NCI-H460 (cell line): Measurements from ENCODE around the gene UBQLNL. TPM values are rescaled to one million over a fixed set of nuclear protein-coding genes. Genes with fewer than 3 reads are reported as not detected.

ENCODE experiments used
- DNase-seq: peaks from one replicate; pipeline ENCODE4 v3.0.0-alpha.2; 2016; ENCODE audit warnings: low read depth; ENCODE audit errors: extremely low read depth
- total RNA-seq: library from RNA; depleted of rRNA; stranded (reverse); fragments of >200 nt; shearing (Covaris generic); gene quantifications from 2 replicates; pipeline ENCODE4 v1.2.3, GENCODE V29; 2014; rRNA removed

Gene UBQLNL
- total RNA-seq, 1 experiment from 2014 or later, result not detected

GRCh38 chr11:5508605-5509004 lies 7.9 kb downstream of the UBQLNL start:
- DNase-seq, result no peak

GRCh38 chr11:5507933-5508305 lies 8.6 kb downstream of the UBQLNL start:
- DNase-seq, result no peak

- DNase-seq, result no peak
These were observed 9.1 kb downstream of the UBQLNL start for GRCh38 chr11:5507177-5507932.

GRCh38 chr11:5505363-5506048 lies 11.0 kb downstream of the UBQLNL start:
- DNase-seq, result no peak

- DNase-seq, result no peak
These were observed 12.0 kb downstream of the UBQLNL start for GRCh38 chr11:5504403-5504921.

GRCh38 chr11:5500393-5500801 lies 16.1 kb downstream of the UBQLNL start:
- DNase-seq, result no peak

- DNase-seq, result no peak
These were observed 16.8 kb downstream of the UBQLNL start for GRCh38 chr11:5499671-5500070.

- no peak for DNase-seq
These were observed 26.7 kb downstream of the UBQLNL start for GRCh38 chr11:5489576-5490357.

- DNase-seq, result no peak
These were observed 27.6 kb downstream of the UBQLNL start for GRCh38 chr11:5488798-5489399.

GRCh38 chr11:5488385-5488784 lies 28.1 kb downstream of the UBQLNL start, which contains the start of gene OR52D1:
OR52D1 (plus strand) TSS chr11:5488685; CDS start chr11:5488707, 22 bp downstream.
- no peak for DNase-seq

GRCh38 chr11:5486421-5486820 lies 30.1 kb downstream of the UBQLNL start:
- no peak for DNase-seq

GRCh38 chr11:5486003-5486402 lies 30.5 kb downstream of the UBQLNL start:
- DNase-seq, result no peak

- peak; percentile 33 for DNase-seq
These were observed 40.2 kb downstream of the UBQLNL start for GRCh38 chr11:5476186-5476819.

GRCh38 chr11:5473921-5474320 lies 42.6 kb downstream of the UBQLNL start:
- no peak for DNase-seq

GRCh38 chr11:5467527-5467926 lies 49.0 kb downstream of the UBQLNL start:
- DNase-seq, result no peak

Other genes with a start within 250 kb of the UBQLNL start
- 0.29 and 1.2 TPM in 2 replicates for gene HBE1, start 246.8 kb downstream of the UBQLNL start, total RNA-seq
- not detected in 2 replicates for gene OR51B4, start 214.8 kb downstream of the UBQLNL start, total RNA-seq
- not detected in 2 replicates for gene OR51B2, start 192.4 kb downstream of the UBQLNL start, total RNA-seq
- 0.35 TPM in 1 of 2 replicates, not detected in the other for gene OR51B5, start 173.2 kb downstream of the UBQLNL start, total RNA-seq
- gene OR51B6, start 165.2 kb downstream of the UBQLNL start, total RNA-seq, result not detected in 2 replicates
- not detected in 2 replicates for gene OR51M1, start 132.9 kb downstream of the UBQLNL start, total RNA-seq
- gene OR51Q1, start 94.6 kb downstream of the UBQLNL start, total RNA-seq, result not detected in 2 replicates
- not detected in 2 replicates for gene OR51I1, start 75.2 kb downstream of the UBQLNL start, total RNA-seq
- not detected in 2 replicates for gene OR51I2, start 67.4 kb downstream of the UBQLNL start, total RNA-seq
- not detected in 2 replicates for gene OR52D1, start 28.0 kb downstream of the UBQLNL start, total RNA-seq
- gene UBQLN3, start 6.7 kb downstream of the UBQLNL start, total RNA-seq, result not detected in 2 replicates
- gene OR52H1, start 31.8 kb upstream of the UBQLNL start, total RNA-seq, result not detected in 2 replicates
- gene OR52B6, start 64.2 kb upstream of the UBQLNL start, total RNA-seq, result not detected in 2 replicates
- gene TRIM6, start 79.9 kb upstream of the UBQLNL start, total RNA-seq, result 8.5 and 10.2 TPM in 2 replicates
- gene TRIM34, start 108.3 kb upstream of the UBQLNL start, total RNA-seq, result 4.9 and 6.3 TPM in 2 replicates
- gene TRIM5, start 168.4 kb upstream of the UBQLNL start, total RNA-seq, result 23.8 and 25.1 TPM in 2 replicates
- gene TRIM22, start 173.1 kb upstream of the UBQLNL start, total RNA-seq, result 1.2 and 1.4 TPM in 2 replicates
- not detected in 2 replicates for gene OR56B1, start 219.7 kb upstream of the UBQLNL start, total RNA-seq
- gene OR52N4, start 237.5 kb upstream of the UBQLNL start, total RNA-seq, result not detected in 2 replicates